B cell (primary cell): ENCODE measurements around the gene PHF8. TPM values are rescaled to one million over a fixed set of nuclear protein-coding genes. Genes with fewer than 3 reads are reported as not detected.

Source experiments
- ATAC-seq: fragments of 200-7000 bp; cut with Tn5 transposase; one replicate; pipeline ENCODE4 v1.10.0; 2021; ENCODE audit warnings: low read depth, mild to moderate bottlenecking, moderate number of reproducible peaks, moderate library complexity
- CTCF ChIA-PET: fragments of 350-600 bp; sonication (Branson Sonifier 250); formaldehyde crosslinking; loops from one replicate; lab custom pipeline; 2021; ENCODE audit warnings: antibody characterized with exemption, inconsistent platforms; lab: Charles Lee
- POLR2A ChIA-PET: fragments of 350-600 bp; sonication (Branson Sonifier 250); formaldehyde crosslinking; loops from one replicate; lab custom pipeline; 2021; ENCODE audit warnings: antibody characterized with exemption; lab: Charles Lee
- DNase-seq: peaks from one replicate; pipeline ENCODE4 v3.0.0; 2013
- H2AFZ ChIP-seq: 2 replicates; pipeline ENCODE4 v1.6.1; 2012; ENCODE audit warnings: mild to moderate bottlenecking, low read depth, low read length; ENCODE audit not compliant: insufficient read depth, poor library complexity, severe bottlenecking
- H3K27ac ChIP-seq, 2 donors: 1 replicate in 1 of 2; 2 replicates in 1 of 2; pipeline ENCODE4 v1.5.1; 2012 to 2013; ENCODE audit warnings: low read length in 2 of 2, mild to moderate bottlenecking in 2 of 2, moderate library complexity in 1 of 2
- H3K27me3 ChIP-seq, 4 experiments: fragments of 200-600 bp in 1 of 4; sonication (generic) in 1 of 4; replicated peaks in 1 of 4; 1 replicate in 2 of 4; 2 replicates in 2 of 4; pipeline versions ENCODE4 v1.6.1 to v1.7.0; 2013 to 2016; ENCODE audit warnings: low read length in 3 of 4, mild to moderate bottlenecking in 2 of 4, mixed read lengths in 1 of 4, moderate library complexity in 1 of 4; ENCODE audit not compliant: insufficient read depth in 4 of 4, control insufficient read depth in 3 of 4; ENCODE audit errors: control extremely low read depth in 1 of 4
- H3K36me3 ChIP-seq, 2 experiments: replicated peaks in 1 of 2; 1 replicate in 1 of 2; 2 replicates in 1 of 2; pipeline versions ENCODE4 v1.6.1 to v1.7.1; 2013; ENCODE audit warnings: low read length in 1 of 2; ENCODE audit not compliant: insufficient read depth in 2 of 2, control insufficient read depth in 1 of 2; ENCODE audit errors: control extremely low read depth in 1 of 2, extremely low read depth in 1 of 2
- H3K4me1 ChIP-seq, 2 donors: fragments of 200-600 bp in 1 of 2; sonication (generic) in 1 of 2; 1 replicate in 1 of 2; 2 replicates in 1 of 2; pipeline versions ENCODE4 v1.5.1 to v1.6.1; 2013 to 2017; ENCODE audit warnings: low read length in 2 of 2; ENCODE audit not compliant: control insufficient read depth in 2 of 2, insufficient read depth in 2 of 2
- H3K4me2 ChIP-seq: replicated peaks from 2 replicates; pipeline ENCODE3; 2012; ENCODE audit warnings: mild to moderate bottlenecking, low read depth, low read length; ENCODE audit not compliant: poor library complexity, severe bottlenecking
- H3K4me3 ChIP-seq, 5 experiments: fragments of 200-600 bp in 1 of 5; sonication (generic) in 1 of 5; 1 replicate in 3 of 5; 2 replicates in 2 of 5; pipeline versions ENCODE4 v1.5.1 to v1.7.0; 2011 to 2016; ENCODE audit warnings: low read length in 4 of 5, mild to moderate bottlenecking in 4 of 5, low read depth in 2 of 5, control low read depth in 1 of 5, moderate library complexity in 1 of 5; ENCODE audit not compliant: insufficient read depth in 1 of 5; ENCODE audit errors: control extremely low read depth in 1 of 5, extremely low read depth in 1 of 5
- H3K79me2 ChIP-seq: fragments of 200-600 bp; sonication (generic); one replicate; pipeline ENCODE4 v1.6.0; 2016; ENCODE audit warnings: low read length; ENCODE audit not compliant: control insufficient read depth, insufficient read depth
- H3K9ac ChIP-seq: fragments of 200-600 bp; sonication (generic); 2 replicates; pipeline ENCODE4 v1.6.1; 2017; ENCODE audit warnings: mild to moderate bottlenecking, low read length, moderate library complexity
- H3K9me3 ChIP-seq, 3 donors: one replicate each; pipeline versions ENCODE4 v1.6.1 to v1.7.1; 2013; ENCODE audit warnings: low read length in 2 of 3; ENCODE audit not compliant: control insufficient read depth in 2 of 3, insufficient read depth in 1 of 3; ENCODE audit errors: control extremely low read depth in 1 of 3
- H4K20me1 ChIP-seq: 2 replicates; pipeline ENCODE4 v1.6.0; 2012; ENCODE audit warnings: mild to moderate bottlenecking, low read length; ENCODE audit not compliant: insufficient read depth, control insufficient read depth, poor library complexity, severe bottlenecking
- H3K27ac Mint-ChIP-seq: one replicate; pipeline ENCODE4 v1.8.0; 2021; ENCODE audit warnings: mixed read lengths
- H3K27me3 Mint-ChIP-seq: one replicate; pipeline ENCODE4 v1.8.0; 2021; ENCODE audit warnings: mixed read lengths
- H3K4me1 Mint-ChIP-seq: one replicate; pipeline ENCODE4 v1.8.0; 2021; ENCODE audit warnings: mixed read lengths
- H3K4me3 Mint-ChIP-seq: one replicate; pipeline ENCODE4 v1.8.0; 2021; ENCODE audit warnings: mixed read lengths
- H3K9me3 Mint-ChIP-seq: one replicate; pipeline ENCODE4 v1.8.0; 2022; ENCODE audit warnings: mixed read lengths; ENCODE audit not compliant: insufficient read depth
- EZH2 ChIP-seq: IDR thresholded peaks from 2 replicates; pipeline ENCODE4 v1.6.1; 2012; ENCODE audit warnings: borderline replicate concordance, low read depth, mild to moderate bottlenecking, moderate library complexity, low read length; ENCODE audit not compliant: insufficient read depth, poor library complexity, severe bottlenecking
- WGBS: methylation state at CpG from one replicate; pipeline ENCODE4 v1.1.5; 2013; ENCODE audit warnings: missing lambda C conversion rate; ENCODE audit not compliant: insufficient coverage; 5-methylcytosine and 5-hydroxymethylcytosine counted together
- intact Hi-C: fragments of 100-400 bp; cut with micrococcal nuclease; formaldehyde crosslinking; loops from one replicate; pipeline ENCODE4 v1.10.0; 2022
- polyA minus RNA-seq: library from RNA; depleted of rRNA, polyadenylated mRNA; stranded (reverse); fragments of >200 nt; gene quantifications from 2 replicates; pipeline ENCODE4 v1.2.3, GENCODE V29; 2012
- polyA plus RNA-seq: library from polyadenylated mRNA; depleted of rRNA; stranded (reverse); fragments of >200 nt; gene quantifications from 2 replicates; pipeline ENCODE4 v1.2.3, GENCODE V29; 2012
- total RNA-seq, 2 donors: library from RNA; stranded (reverse); fragments of 120-200 nt in 1 of 2; gene quantifications; 1 replicate in 1 of 2; 2 replicates in 1 of 2; pipeline versions ENCODE4 v1.2.3 to v1.2.4, GENCODE V29; 2013 to 2022
- TF ChIP-seq, protein P1 (sequence below): fragments of 200-600 bp; IDR thresholded peaks from one replicate; pipeline ENCODE4 v1.8.0; 2022; ENCODE audit warnings: antibody characterized with exemption, mild to moderate bottlenecking

The PHF8 gene
- 73.2 and 79.3 TPM in 2 replicates for total RNA-seq
- total RNA-seq (2013): 23.9 TPM
- 21.4 and 29.5 TPM in 2 replicates for polyA plus RNA-seq
- 32.8 and 52.9 TPM in 2 replicates for polyA minus RNA-seq

DNA sequence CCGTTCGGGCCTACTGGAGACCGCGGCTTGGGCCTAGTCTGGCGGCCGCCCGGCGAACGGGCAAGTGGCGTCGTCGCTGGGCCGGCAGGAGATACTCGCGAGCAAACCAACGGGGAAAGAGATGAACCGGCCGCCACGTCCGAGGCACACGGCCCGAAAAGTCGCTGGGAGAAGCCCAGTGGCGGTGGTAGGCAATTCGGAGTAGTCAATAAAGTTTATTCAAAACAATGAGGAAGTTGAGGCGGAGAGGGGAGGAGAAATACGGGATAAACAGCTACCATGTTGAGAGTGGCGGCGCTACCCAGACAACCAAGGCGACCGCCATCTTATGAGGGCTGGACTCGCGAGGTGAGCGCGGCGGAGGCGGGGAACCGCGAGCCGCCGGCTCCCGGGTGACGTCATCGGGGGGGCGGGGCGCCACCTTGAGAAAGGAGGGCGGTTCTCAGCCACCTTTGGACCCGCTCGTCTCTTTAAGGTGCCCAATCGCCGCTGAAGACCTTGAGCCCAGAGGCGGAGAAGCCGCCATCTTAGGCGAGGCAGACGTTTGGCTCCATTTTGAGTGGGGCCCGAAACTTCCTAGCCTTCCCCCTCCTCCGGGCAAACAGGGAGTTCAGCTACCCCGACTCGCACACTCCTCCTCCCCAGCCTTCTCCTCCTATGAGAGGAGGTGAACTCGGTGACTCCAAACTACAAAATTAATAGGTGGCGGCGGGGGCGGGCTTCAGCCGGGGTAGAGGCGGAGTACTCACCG is at the start of gene PHF8:
PHF8 (minus strand) TSS at position 348 of the 751 bp plus-strand sequence. CDS start 1,745 bp downstream, outside the sequence.
- 0% methylated on average over 32 of the region's 66 CpGs for whole genome bisulfite sequencing
- no peaks in the 10 kb centered on the region for H3K27me3 Mint-ChIP-seq
- Histone ChIP-seq H3K9me3 (no peaks in the 10 kb centered on the region), H3K79me2 (no peaks in the 10 kb centered on the region), H3K27ac (peak within 1 kb of the TSS; percentile 84 to 87), H3K4me3 (peak within 1 kb of the TSS; percentile 68 to 86 (median 75)), H3K27me3 (no peaks in the 10 kb centered on the region), H4K20me1 (no peaks in the 10 kb centered on the region), H2AFZ (peak within 1 kb of the TSS; percentile 83), H3K36me3 (peaks cover 1 to 14% of the 10 kb centered on the region in 2 experiments), H3K4me1 (peaks cover 9 to 13% of the 10 kb centered on the region in 2 donors), H3K4me2 (peak within 1 kb of the TSS; percentile 76), H3K9ac (peak within 1 kb of the TSS; percentile 91)
- CTCF ChIA-PET: interaction anchor here (1.0 to 2.2 kb wide), 5 partner anchors 12 to 1117 kb away, joined by 3 to 7 read pairs (median 3); partner anchors contain the start of gene TSR2
- peaks cover 17% of the 10 kb centered on the region for H3K4me1 Mint-ChIP-seq
- POLR2A ChIA-PET: interaction anchor here (1.2 to 2.9 kb wide), 8 partner anchors 139 to 1673 kb away, joined by 3 to 15 read pairs (median 6); partner anchors contain the start of genes APEX2, FAM120C, GNL3L and RRAGB
- H3K9me3 Mint-ChIP-seq: no peaks in the 10 kb centered on the region
- intact Hi-C loops: loop anchor here (1.0 to 10.0 kb wide), 5 partner anchors 139 to 1673 kb away; partner anchors contain the start of genes FAM120C, KANTR, RRAGB and TSR2
- ATAC-seq (peak; percentile 80), DNase-seq (peak; percentile 96)
- H3K4me3 Mint-ChIP-seq: peak within 1 kb of the TSS; percentile 97
- H3K27ac Mint-ChIP-seq: peak within 1 kb of the TSS; percentile 95
- TF ChIP-seq, protein P1, sequence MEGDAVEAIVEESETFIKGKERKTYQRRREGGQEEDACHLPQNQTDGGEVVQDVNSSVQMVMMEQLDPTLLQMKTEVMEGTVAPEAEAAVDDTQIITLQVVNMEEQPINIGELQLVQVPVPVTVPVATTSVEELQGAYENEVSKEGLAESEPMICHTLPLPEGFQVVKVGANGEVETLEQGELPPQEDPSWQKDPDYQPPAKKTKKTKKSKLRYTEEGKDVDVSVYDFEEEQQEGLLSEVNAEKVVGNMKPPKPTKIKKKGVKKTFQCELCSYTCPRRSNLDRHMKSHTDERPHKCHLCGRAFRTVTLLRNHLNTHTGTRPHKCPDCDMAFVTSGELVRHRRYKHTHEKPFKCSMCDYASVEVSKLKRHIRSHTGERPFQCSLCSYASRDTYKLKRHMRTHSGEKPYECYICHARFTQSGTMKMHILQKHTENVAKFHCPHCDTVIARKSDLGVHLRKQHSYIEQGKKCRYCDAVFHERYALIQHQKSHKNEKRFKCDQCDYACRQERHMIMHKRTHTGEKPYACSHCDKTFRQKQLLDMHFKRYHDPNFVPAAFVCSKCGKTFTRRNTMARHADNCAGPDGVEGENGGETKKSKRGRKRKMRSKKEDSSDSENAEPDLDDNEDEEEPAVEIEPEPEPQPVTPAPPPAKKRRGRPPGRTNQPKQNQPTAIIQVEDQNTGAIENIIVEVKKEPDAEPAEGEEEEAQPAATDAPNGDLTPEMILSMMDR: no peak
- no peak for TF ChIP-seq EZH2

DNA sequence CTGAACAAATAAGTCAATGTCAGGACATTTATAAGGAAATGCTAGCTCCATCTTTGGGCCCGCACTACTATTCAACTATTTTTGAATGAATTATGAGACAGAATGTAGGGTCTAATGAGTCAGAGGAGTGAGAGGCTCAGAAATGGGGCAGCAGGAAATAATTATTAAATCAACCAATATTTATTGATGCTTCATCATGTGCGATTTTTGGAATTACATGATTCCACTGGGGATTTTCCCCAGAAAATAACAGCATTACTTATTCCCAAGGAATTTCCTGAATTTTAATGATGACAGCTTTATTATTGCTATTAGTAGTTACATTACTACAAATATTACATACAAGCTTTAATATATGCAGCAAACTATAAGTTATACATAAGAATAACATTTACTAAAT is 49.3 kb upstream of the PHF8 start:
- ChIA-PET CTCF (no interaction called here), POLR2A (no interaction called here)
- H3K4me2 ChIP-seq: no peak overlapping the region
- H3K36me3 ChIP-seq: no peaks in the 10 kb centered on the region
- DNase-seq (no peak), ATAC-seq (no peak)
- H4K20me1 ChIP-seq: no peaks in the 10 kb centered on the region
- intact Hi-C loops: no loop called here
- no peaks in the 10 kb centered on the region for H3K79me2 ChIP-seq
- no peak overlapping the region for H3K27ac Mint-ChIP-seq
- TF ChIP-seq, protein P1: no peak
- TF ChIP-seq EZH2: no peak
- H3K4me3 Mint-ChIP-seq: no peak overlapping the region
- no peaks in the 10 kb centered on the region for H3K27me3 Mint-ChIP-seq
- no CpG with 5 or more reads among the region's 2 CpGs for WGBS
- no peak overlapping the region for H2AFZ ChIP-seq
- H3K27me3 ChIP-seq: no peaks in the 10 kb centered on the region
- H3K9me3 ChIP-seq: no peaks in the 10 kb centered on the region
- no peak overlapping the region for H3K9ac ChIP-seq
- no peaks in the 10 kb centered on the region for H3K9me3 Mint-ChIP-seq
- H3K4me1 ChIP-seq: no peaks in the 10 kb centered on the region
- no peak overlapping the region for H3K4me3 ChIP-seq
- H3K27ac ChIP-seq: no peak overlapping the region
- no peaks in the 10 kb centered on the region for H3K4me1 Mint-ChIP-seq
